GM18505 (cell line): ENCODE data around the gene UCMA.
"Not testable (repeated sequence)": the region's sequence is repeated elsewhere in the genome, so short reads cannot be mapped to it uniquely, and the experiment has no call there.

Source experiments
- ATAC-seq: cut with Tn5 transposase; IDR thresholded peaks from one replicate; pipeline ENCODE4 v1.9.1; 2021; ENCODE audit not compliant: unreplicated experiment
- POLR2A ChIP-seq: IDR thresholded peaks from 4 replicates; pipeline ENCODE4 v1.6.1; 2011; ENCODE audit warnings: borderline replicate concordance; ENCODE audit not compliant: insufficient read depth, insufficient read length; ENCODE audit errors: extremely low read depth

The UCMA gene

GRCh38 chr10:13241613-13242012 is 7.4 kb upstream of the UCMA start:
- ATAC-seq = no peak

GRCh38 chr10:13239923-13240322 is 5.7 kb upstream of the UCMA start:
- no peak for ATAC-seq
- no peak for TF ChIP-seq POLR2A

More at GRCh38 chr10:13241613-13242012, 7.4 kb upstream of the UCMA start:
- no peak for TF ChIP-seq POLR2A

GRCh38 chr10:13238271-13239077 is 4.3 kb upstream of the UCMA start:
- TF ChIP-seq POLR2A = no peak

GRCh38 chr10:13236638-13237037 is 2.5 kb upstream of the UCMA start:
- ATAC-seq = no peak
- TF ChIP-seq POLR2A = no peak

More at GRCh38 chr10:13238271-13239077, 4.3 kb upstream of the UCMA start:
- ATAC-seq = no peak

GRCh38 chr10:13234736-13235135 is 562 bp upstream of the UCMA start:
- not testable (repeated sequence) for ATAC-seq

GRCh38 chr10:13233358-13233757 is 816 bp downstream of the UCMA start:
- ATAC-seq = no peak
- no peak for TF ChIP-seq POLR2A

- TF ChIP-seq POLR2A = no peak
- ATAC-seq = no peak
These were observed 2.4 kb downstream of the UCMA start for GRCh38 chr10:13231808-13232207.

- TF ChIP-seq POLR2A = no peak
- ATAC-seq = no peak
These were observed 3.0 kb downstream of the UCMA start for GRCh38 chr10:13231190-13231589.

GRCh38 chr10:13227031-13227430 is 7.1 kb downstream of the UCMA start:
- no peak for ATAC-seq
- TF ChIP-seq POLR2A = no peak

- ATAC-seq = no peak
- TF ChIP-seq POLR2A = no peak
These were observed 8.6 kb downstream of the UCMA start for GRCh38 chr10:13225601-13226000.

GRCh38 chr10:13224210-13224995 is 9.8 kb downstream of the UCMA start:
- no peak for ATAC-seq
- TF ChIP-seq POLR2A = no peak

GRCh38 chr10:13223241-13223640 is 10.9 kb downstream of the UCMA start:
- no peak for ATAC-seq
- TF ChIP-seq POLR2A = no peak

- no peak for ATAC-seq
- no peak for TF ChIP-seq POLR2A
These were observed 11.6 kb downstream of the UCMA start for GRCh38 chr10:13222566-13222965.

- no peak for ATAC-seq
These were observed 12.0 kb downstream of the UCMA start for GRCh38 chr10:13222151-13222550.

GRCh38 chr10:13221572-13221971 is 12.6 kb downstream of the UCMA start:
- ATAC-seq = no peak
- TF ChIP-seq POLR2A = no peak

More at GRCh38 chr10:13222151-13222550, 12.0 kb downstream of the UCMA start:
- TF ChIP-seq POLR2A = no peak
